ENCODE results near the gene TRPC4. TPM values are rescaled to one million over a fixed set of nuclear protein-coding genes. Genes with fewer than 3 reads are reported as not detected.

TRPC4 gene
- total RNA-seq, 1 experiment from 2014 or later: 0.10 TPM

GRCh38 chr13:37905736-37906135 lies 36.2 kb upstream of the TRPC4 start:
- no peaks in the 10 kb centered on the region for H3K4me1 ChIP-seq (ENCODE audit: control insufficient read depth, insufficient read depth, low read length)
- ATAC-seq: no peak
- CTCF ChIA-PET: no interaction called here
- in situ Hi-C loops (cut with HindIII; ENCODE audit: low pct_unique_long_range_greater_than_20kb, low sequenced_read_pairs) (no loop called here), intact Hi-C loops (cut with micrococcal nuclease; ENCODE audit: unreplicated experiment) (no loop called here)
- no peaks in the 10 kb centered on the region for H3K9me3 ChIP-seq (ENCODE audit: control insufficient read depth, insufficient read depth, low read depth, low read length)
- TF ChIP-seq SIN3A (IDR thresholded peaks at IDR 0.05; ENCODE audit: borderline replicate concordance, insufficient read depth, low read depth, low read length) (no peak), POLR2AphosphoS5 (IDR thresholded peaks at IDR 0.05; ENCODE audit: low read depth, low read length) (no peak), TCF7L2 (IDR thresholded peaks at IDR 0.05; ENCODE audit: low read depth, low read length) (no peak)
- TF ChIP-seq, protein P1, sequence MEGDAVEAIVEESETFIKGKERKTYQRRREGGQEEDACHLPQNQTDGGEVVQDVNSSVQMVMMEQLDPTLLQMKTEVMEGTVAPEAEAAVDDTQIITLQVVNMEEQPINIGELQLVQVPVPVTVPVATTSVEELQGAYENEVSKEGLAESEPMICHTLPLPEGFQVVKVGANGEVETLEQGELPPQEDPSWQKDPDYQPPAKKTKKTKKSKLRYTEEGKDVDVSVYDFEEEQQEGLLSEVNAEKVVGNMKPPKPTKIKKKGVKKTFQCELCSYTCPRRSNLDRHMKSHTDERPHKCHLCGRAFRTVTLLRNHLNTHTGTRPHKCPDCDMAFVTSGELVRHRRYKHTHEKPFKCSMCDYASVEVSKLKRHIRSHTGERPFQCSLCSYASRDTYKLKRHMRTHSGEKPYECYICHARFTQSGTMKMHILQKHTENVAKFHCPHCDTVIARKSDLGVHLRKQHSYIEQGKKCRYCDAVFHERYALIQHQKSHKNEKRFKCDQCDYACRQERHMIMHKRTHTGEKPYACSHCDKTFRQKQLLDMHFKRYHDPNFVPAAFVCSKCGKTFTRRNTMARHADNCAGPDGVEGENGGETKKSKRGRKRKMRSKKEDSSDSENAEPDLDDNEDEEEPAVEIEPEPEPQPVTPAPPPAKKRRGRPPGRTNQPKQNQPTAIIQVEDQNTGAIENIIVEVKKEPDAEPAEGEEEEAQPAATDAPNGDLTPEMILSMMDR (IDR thresholded peaks at IDR 0.05): no peak
- TF ChIP-seq, protein P2, sequence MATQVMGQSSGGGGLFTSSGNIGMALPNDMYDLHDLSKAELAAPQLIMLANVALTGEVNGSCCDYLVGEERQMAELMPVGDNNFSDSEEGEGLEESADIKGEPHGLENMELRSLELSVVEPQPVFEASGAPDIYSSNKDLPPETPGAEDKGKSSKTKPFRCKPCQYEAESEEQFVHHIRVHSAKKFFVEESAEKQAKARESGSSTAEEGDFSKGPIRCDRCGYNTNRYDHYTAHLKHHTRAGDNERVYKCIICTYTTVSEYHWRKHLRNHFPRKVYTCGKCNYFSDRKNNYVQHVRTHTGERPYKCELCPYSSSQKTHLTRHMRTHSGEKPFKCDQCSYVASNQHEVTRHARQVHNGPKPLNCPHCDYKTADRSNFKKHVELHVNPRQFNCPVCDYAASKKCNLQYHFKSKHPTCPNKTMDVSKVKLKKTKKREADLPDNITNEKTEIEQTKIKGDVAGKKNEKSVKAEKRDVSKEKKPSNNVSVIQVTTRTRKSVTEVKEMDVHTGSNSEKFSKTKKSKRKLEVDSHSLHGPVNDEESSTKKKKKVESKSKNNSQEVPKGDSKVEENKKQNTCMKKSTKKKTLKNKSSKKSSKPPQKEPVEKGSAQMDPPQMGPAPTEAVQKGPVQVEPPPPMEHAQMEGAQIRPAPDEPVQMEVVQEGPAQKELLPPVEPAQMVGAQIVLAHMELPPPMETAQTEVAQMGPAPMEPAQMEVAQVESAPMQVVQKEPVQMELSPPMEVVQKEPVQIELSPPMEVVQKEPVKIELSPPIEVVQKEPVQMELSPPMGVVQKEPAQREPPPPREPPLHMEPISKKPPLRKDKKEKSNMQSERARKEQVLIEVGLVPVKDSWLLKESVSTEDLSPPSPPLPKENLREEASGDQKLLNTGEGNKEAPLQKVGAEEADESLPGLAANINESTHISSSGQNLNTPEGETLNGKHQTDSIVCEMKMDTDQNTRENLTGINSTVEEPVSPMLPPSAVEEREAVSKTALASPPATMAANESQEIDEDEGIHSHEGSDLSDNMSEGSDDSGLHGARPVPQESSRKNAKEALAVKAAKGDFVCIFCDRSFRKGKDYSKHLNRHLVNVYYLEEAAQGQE (IDR thresholded peaks at IDR 0.05; ENCODE audit: insufficient read depth in 1 of 2, low read depth in 2 of 2, low read length in 1 of 2): no peak
- H3K4me3 ChIP-seq (ENCODE audit: low read depth in 2 of 2, low read length in 2 of 2): no peak overlapping the region
- H3K27ac ChIP-seq (ENCODE audit: low read length): no peak overlapping the region
- no peaks in the 10 kb centered on the region for H3K36me3 ChIP-seq (ENCODE audit: control insufficient read depth, insufficient read depth, low read length)
- no peak for DNase-seq (ENCODE audit: low read depth, low spot score)
- BruUV-seq (replicated peaks): no TSS peak
- H3K27me3 ChIP-seq (ENCODE audit: control insufficient read depth, insufficient read depth, low read length): no peaks in the 10 kb centered on the region
- POLR2A ChIA-PET: no interaction called here

DNA sequence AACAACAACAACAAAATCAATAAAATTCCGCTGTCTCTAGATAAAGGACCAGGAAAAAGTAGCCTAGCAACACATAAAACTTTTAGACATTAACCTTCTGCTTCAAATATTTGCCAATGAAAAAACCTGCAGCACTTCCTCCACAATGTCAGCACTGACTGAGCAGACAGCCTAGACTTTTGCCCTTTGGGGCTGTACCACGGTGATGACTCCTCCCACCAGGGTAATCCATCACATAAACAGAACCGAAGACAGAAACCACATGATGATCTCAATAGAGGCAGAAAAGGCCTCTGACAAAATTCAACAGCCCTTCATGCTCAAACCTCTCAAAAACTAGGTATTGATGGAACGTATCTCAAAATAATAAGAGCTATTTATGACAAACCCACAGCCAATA lies 30.2 kb upstream of the TRPC4 start:
- no peaks in the 10 kb centered on the region for H3K36me3 ChIP-seq (ENCODE audit: control insufficient read depth, insufficient read depth, low read length)
- intact Hi-C loops (cut with micrococcal nuclease; ENCODE audit: unreplicated experiment): no loop called here
- no peaks in the 10 kb centered on the region for H3K4me1 ChIP-seq (ENCODE audit: control insufficient read depth, insufficient read depth, low read length)
- BruUV-seq (replicated peaks): no TSS peak
- in situ Hi-C loops (cut with HindIII; ENCODE audit: low pct_unique_long_range_greater_than_20kb, low sequenced_read_pairs): no loop called here
- DNase-seq (ENCODE audit: low read depth, low spot score): no peak
- H3K27me3 ChIP-seq (ENCODE audit: control insufficient read depth, insufficient read depth, low read length): no peaks in the 10 kb centered on the region
- POLR2A ChIA-PET: no interaction called here
- no peaks in the 10 kb centered on the region for H3K9me3 ChIP-seq (ENCODE audit: control insufficient read depth, insufficient read depth, low read depth, low read length)
- CTCF ChIA-PET: no interaction called here
- no peak for TF ChIP-seq POLR2AphosphoS5 (IDR thresholded peaks at IDR 0.05; ENCODE audit: low read depth, low read length)
- TF ChIP-seq TCF7L2 (IDR thresholded peaks at IDR 0.05; ENCODE audit: low read depth, low read length): no peak
- no peak for ATAC-seq
- H3K27ac ChIP-seq (ENCODE audit: low read length): no peak overlapping the region
- H3K4me3 ChIP-seq (ENCODE audit: low read depth in 2 of 2, low read length in 2 of 2): no peak overlapping the region

- in situ Hi-C loops (cut with HindIII; ENCODE audit: low pct_unique_long_range_greater_than_20kb, low sequenced_read_pairs) (no loop called here), intact Hi-C loops (cut with micrococcal nuclease; ENCODE audit: unreplicated experiment) (no loop called here)
- TF ChIP-seq, protein P1 (IDR thresholded peaks at IDR 0.05): no peak
- TF ChIP-seq SIN3A (IDR thresholded peaks at IDR 0.05; ENCODE audit: borderline replicate concordance, insufficient read depth, low read depth, low read length) (no peak), POLR2AphosphoS5 (IDR thresholded peaks at IDR 0.05; ENCODE audit: low read depth, low read length) (no peak), TCF7L2 (IDR thresholded peaks at IDR 0.05; ENCODE audit: low read depth, low read length) (no peak)
- TF ChIP-seq, protein P2 (IDR thresholded peaks at IDR 0.05; ENCODE audit: insufficient read depth in 1 of 2, low read depth in 2 of 2, low read length in 1 of 2): no peak
- no TSS peak for BruUV-seq (replicated peaks)
- Histone ChIP-seq H3K4me3 (ENCODE audit: low read depth in 2 of 2, low read length in 2 of 2) (no peak overlapping the region), H3K4me1 (ENCODE audit: control insufficient read depth, insufficient read depth, low read length) (no peaks in the 10 kb centered on the region), H3K9me3 (ENCODE audit: control insufficient read depth, insufficient read depth, low read depth, low read length) (no peaks in the 10 kb centered on the region), H3K27ac (ENCODE audit: low read length) (no peak overlapping the region), H3K36me3 (ENCODE audit: control insufficient read depth, insufficient read depth, low read length) (no peaks in the 10 kb centered on the region), H3K27me3 (ENCODE audit: control insufficient read depth, insufficient read depth, low read length) (no peaks in the 10 kb centered on the region)
- DNase-seq (ENCODE audit: low read depth, low spot score): no peak
- ChIA-PET CTCF (no interaction called here), POLR2A (no interaction called here)
- ATAC-seq: no peak
Observed at GRCh38 chr13:37893321-37893720, 23.7 kb upstream of the TRPC4 start.
